GM18499 (cell line): ENCODE measurements around the gene LARGE1.

Experiments used
- ATAC-seq: cut with Tn5 transposase; IDR thresholded peaks from one replicate; pipeline ENCODE4 v1.9.1; 2021; ENCODE audit warnings: moderate number of reproducible peaks; ENCODE audit not compliant: insufficient read depth, unreplicated experiment

The LARGE1 gene

GRCh38 chr22:33240888-33241475 lies 679.3 kb downstream of the LARGE1 start:
- ATAC-seq, result no peak

GRCh38 chr22:33232071-33232470 lies 688.2 kb downstream of the LARGE1 start:
- ATAC-seq, result no peak

- ATAC-seq, result no peak
These were observed 692.5 kb downstream of the LARGE1 start for GRCh38 chr22:33227791-33228190.

GRCh38 chr22:33224841-33225240 lies 695.4 kb downstream of the LARGE1 start:
- no peak for ATAC-seq
